ENCODE results near the gene TSHZ1.

TSHZ1 gene

GRCh38 chr18:75276818-75277609 lies 66.4 kb downstream of the TSHZ1 start:
- DNase-seq, result no peak

DNA sequence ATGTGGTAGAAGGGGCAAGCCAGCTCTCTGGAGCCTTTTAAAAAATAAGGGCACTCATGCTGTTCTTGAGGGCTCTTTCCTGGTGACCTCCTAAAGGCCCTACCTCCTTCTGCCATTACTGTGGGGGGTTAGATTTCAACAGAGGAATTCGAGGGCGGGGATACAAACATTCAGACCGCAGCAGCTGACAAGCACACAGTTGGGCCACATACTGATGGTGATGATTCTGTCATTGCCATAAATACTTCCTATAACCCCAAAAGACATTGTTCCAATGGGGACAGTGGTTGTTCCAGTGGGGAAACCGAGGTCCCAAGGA lies 67.0 kb downstream of the TSHZ1 start:
- no peak for DNase-seq

- DNase-seq, result no peak
These were observed 68.8 kb downstream of the TSHZ1 start for GRCh38 chr18:75279381-75279780.

- DNase-seq, result no peak
These were observed 70.1 kb downstream of the TSHZ1 start for GRCh38 chr18:75280427-75281280.

GRCh38 chr18:75282746-75283145 lies 72.1 kb downstream of the TSHZ1 start:
- no peak for DNase-seq

GRCh38 chr18:75283731-75284130 lies 73.1 kb downstream of the TSHZ1 start:
- DNase-seq, result no peak

DNA sequence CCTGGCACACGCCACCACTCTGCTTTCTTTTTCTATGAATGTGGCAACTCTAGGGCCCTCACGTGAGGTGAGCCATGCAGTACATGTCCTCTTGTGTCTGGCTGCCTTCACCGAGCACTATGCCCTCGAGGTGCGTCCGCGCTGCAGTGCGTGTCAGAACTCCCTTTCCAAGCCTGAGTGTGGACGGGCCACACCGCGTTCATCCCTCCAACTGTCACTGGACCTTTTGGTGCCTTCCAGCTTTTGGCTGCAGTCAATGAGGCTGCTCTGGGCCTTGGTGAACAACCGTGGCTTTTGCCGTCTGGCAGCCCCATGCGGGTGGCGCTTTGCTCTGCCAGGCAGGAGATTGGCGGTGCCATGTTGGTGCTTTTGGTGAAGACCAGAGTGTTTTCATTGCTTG lies 74.0 kb downstream of the TSHZ1 start:
- DNase-seq, result no peak

GRCh38 chr18:75285876-75286275 lies 75.3 kb downstream of the TSHZ1 start:
- DNase-seq, result no peak

- DNase-seq, result no peak
These were observed 76.4 kb downstream of the TSHZ1 start for GRCh38 chr18:75287006-75287405.

DNA sequence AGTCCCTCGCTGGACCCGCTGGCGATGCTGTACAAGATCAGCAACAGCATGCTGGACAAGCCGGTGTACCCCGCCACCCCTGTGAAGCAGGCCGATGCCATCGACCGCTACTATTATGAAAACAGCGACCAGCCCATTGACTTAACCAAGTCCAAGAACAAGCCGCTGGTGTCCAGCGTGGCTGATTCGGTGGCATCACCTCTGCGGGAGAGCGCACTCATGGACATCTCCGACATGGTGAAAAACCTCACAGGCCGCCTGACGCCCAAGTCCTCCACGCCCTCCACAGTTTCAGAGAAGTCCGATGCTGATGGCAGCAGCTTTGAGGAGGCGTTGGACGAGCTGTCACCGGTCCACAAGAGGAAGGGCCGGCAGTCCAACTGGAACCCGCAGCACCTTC lies 77.1 kb downstream of the TSHZ1 start:
- DNase-seq, result no peak

- no peak for DNase-seq
These were observed 79.2 kb downstream of the TSHZ1 start for GRCh38 chr18:75289761-75290160.

DNA sequence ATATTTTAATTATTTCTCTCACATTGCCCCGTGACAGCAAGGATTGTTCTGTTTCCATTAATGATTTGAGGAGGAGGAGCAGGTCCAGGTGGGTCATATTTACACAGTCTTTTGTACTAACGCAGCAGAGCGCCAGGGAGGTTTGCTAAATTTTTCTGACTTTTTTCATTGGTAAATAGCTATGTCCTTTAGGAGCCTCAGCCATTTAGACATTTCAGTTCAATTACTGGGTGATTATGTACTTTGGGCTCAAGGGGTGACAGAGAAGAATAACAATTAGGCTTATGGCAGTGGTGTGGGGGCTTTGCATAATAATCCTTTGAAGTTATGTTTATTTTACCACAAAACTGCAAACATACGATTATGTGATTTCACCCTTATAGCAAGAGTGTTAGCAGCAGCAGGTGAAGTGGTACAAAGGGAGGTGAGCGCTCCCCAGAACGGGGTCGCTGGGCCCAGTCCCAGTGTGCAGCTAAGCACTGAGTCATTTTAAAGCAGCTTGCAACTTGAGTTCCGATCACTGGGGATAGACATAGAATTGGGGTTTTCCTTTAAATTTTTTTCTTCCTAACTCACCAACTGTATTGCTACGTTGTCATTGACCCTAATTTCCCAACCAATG lies 80.3 kb downstream of the TSHZ1 start:
- DNase-seq, result no peak

DNA sequence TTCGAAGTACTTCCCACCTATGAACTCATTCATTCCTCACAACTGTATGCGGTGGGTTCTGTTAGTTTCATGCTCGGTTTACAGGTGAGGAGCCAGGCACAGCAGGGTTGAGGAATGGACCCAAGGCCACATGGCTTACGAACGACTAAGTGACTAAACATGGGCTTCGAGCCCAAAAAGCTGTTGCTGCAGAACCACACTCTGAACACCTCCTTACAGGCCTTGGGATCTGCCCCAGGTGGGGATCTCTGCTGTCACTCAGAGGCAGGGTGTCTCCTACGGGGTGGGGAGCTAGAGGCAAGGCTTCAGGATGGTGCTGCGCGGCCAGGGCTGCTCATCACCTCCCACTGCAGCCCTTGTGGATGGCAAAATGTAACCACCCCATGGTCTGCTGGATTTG lies 80.9 kb downstream of the TSHZ1 start:
- DNase-seq, result no peak

DNA sequence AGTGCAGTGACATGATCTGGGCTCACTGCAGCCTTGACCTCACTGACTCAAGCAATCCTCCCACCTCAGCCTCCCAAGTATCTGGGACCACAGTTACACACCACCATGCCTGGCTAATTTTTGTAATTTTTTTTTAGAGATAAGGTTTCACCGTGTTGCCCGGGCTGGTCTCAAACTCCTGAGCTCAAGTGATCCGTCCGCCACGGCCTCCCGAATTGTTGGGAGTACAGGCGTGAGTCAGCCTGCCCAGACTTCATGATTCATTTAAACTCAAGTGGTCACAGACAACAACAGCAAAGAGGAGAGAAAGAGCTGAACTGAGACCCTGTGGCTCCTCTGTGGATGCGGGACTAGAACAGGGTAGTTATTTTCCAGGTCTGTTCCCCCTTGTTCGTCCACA lies 83.0 kb downstream of the TSHZ1 start:
- DNase-seq, result no peak

- no peak for DNase-seq
These were observed 87.1 kb downstream of the TSHZ1 start for GRCh38 chr18:75297731-75298130.

DNA sequence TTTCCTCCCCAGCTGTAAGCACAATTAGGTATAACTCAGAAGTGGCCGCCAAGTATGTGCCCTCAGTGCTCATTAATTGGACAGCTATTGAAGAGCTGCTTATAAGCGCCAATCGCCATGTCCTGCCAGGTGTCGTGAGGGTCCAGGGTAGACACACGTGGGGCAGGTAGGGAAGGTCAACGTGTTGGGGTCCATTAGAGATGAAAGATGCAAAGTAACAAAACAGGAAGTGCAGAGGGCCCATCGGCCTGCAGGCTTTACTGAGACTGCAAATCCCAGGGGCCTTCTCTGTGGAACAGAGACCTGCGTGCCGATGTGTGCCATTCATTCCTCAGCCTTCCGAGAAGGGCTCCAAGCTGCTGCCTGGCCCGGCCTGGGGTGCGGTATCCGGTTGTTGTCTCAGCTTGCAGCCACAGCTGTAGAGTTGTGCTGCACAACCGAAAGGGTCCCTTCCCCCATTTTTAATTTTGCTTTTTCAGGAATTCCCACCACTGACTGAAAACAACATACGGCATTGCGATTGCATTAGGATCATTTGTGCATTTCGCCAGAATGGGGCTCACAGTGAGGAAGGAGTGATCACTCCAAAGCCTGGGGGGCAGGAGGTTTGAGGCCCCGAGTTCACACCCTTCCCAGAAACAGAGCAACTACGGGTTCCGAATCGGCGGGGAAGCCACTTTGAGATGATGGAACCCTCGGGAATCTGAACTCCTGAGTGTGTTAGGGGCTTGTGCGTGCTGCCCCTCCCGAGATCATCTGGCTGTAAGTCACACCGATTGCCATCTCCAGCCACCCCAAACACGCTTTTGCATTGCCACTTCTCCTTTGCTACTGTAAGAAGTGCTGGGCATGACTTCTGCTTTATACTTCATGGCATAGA lies 94.3 kb downstream of the TSHZ1 start:
- no peak for DNase-seq

DNA sequence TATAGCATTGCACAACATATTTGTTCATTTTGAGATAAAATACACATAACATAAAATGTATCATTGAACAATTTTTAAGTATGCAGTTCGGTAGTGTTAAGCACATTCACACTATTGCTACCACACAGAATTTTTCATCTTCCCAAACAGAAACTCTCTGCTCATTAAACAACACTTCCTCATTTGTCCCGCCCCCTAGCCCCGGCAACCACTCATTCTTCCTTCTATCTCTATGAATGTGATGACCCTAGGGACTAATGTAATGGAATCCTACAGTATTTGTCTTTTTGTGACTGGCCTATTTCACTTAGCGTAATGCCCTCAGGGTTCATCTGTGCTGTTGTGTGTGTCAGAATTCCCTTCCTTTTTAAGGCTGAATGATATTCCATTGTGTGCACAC lies 95.4 kb downstream of the TSHZ1 start:
- DNase-seq, result no peak

DNA sequence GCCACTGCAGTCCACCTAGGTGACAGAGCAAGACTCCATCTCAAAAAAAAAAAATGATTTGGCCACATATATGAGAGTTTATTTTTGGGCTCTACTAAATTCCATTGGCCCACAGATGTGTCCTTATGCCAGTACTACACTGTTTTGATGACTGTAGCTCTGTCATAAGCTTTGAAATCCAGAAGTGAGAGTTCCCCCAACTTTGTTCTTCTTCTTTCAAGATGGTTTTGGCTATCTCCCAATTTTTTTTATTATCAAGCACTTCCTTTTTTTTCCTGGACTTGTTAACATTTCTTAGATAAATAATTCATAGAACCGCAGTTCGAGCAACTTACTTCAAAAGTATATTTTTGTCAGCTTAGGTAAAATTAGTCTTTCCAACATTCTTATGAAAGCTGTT lies 96.9 kb downstream of the TSHZ1 start:
- DNase-seq, result no peak

GRCh38 chr18:75309564-75309963 lies 99.0 kb downstream of the TSHZ1 start:
- no peak for DNase-seq

DNA sequence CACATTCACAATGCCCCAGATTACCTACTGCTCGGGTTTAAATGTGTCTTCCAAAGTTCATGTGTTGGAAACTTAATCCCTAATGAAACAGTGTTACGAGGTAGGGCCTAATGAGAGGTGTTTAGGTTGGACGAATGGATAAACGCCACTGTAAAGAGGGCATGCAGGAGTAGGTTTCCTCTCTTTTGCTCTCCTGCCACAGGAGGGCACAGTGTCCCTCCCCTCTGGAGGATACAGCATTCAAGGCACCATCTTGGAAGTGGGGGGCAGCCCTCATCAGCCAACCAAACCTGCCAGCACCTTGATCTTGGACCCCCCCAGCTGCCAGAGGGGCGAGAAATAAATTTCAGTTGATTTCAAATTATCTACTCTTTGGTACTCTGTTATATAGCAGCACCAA lies 103.5 kb downstream of the TSHZ1 start:
- no peak for DNase-seq

- DNase-seq, result no peak
These were observed 104.0 kb downstream of the TSHZ1 start for GRCh38 chr18:75314606-75315005.

- DNase-seq, result no peak
These were observed 105.6 kb downstream of the TSHZ1 start for GRCh38 chr18:75316223-75316622.

DNA sequence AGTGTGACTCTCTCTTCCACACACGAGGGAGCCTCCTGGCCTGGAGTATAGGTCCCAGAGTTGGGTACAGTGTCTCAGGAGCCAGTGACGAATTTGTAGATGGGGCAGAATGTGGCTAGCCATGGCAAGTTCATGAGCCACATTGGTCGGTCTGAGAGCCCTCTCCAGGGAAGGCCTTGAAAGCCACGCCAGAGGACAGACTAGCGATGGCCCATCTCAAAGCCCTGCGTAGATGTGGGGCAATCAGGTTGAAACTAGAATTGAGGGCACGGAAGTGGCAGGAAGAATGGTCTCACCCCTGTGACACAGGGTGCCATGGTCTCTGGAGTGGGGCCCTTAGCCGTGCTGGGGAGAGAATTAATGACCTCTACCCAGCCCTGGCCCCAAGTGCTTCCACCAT lies 106.2 kb downstream of the TSHZ1 start:
- DNase-seq, result no peak
